ENCODE results near the gene TRRAP. TPM values are rescaled to one million over a fixed set of nuclear protein-coding genes. Genes with fewer than 3 reads are reported as not detected.
A peak's percentile ranks its signal among the peaks of the same experiment; 100 is the strongest.

TRRAP gene
- total RNA-seq, 1 donor from 2014 or later: 18.3 TPM

DNA sequence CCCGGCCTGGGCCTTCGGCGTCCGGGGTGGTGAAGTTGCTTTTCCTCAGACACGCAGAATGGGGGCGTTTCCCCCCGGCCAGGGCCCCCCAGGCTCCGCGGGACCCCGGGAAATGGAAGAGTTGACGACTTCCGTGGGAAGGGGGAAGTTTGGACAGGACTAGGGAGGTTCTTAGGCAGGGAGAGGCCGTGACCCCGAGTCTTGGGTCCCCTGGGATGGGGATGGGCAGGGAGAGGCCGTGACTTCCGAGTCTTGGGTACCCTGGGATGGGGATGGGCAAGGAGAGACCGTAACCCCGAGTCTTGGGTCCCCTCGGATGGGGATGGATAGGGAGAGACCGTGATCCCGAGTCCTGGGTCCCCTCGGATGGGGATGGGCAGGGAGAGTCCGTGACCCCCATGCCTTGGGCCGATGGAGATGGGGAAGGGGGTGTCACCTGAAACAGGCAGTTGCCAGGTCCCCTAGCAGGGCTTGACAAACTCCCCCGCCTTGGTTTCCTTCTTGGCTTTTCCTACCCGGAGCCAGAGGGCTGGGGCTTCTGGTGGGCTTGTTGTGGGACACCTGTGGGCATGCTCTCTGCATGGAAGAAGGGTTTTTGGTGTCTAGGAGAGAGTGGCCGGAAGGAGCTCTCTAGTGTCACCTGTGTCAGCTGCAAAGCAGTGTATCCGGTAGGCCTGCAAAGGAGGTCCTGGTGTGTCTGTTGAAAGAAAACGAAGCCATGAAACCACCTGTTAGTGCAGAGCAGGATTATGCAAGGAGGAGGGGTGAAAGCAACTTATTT, 1.1 kb downstream of the TRRAP start:
- peak; percentile 19 for DNase-seq (ENCODE audit: low read depth)
- TF ChIP-seq, protein P1, sequence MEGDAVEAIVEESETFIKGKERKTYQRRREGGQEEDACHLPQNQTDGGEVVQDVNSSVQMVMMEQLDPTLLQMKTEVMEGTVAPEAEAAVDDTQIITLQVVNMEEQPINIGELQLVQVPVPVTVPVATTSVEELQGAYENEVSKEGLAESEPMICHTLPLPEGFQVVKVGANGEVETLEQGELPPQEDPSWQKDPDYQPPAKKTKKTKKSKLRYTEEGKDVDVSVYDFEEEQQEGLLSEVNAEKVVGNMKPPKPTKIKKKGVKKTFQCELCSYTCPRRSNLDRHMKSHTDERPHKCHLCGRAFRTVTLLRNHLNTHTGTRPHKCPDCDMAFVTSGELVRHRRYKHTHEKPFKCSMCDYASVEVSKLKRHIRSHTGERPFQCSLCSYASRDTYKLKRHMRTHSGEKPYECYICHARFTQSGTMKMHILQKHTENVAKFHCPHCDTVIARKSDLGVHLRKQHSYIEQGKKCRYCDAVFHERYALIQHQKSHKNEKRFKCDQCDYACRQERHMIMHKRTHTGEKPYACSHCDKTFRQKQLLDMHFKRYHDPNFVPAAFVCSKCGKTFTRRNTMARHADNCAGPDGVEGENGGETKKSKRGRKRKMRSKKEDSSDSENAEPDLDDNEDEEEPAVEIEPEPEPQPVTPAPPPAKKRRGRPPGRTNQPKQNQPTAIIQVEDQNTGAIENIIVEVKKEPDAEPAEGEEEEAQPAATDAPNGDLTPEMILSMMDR (conservative IDR thresholded peaks at IDR 0.05; ENCODE audit: low read depth, low read length): peak; percentile 46
- peak overlapping the region; percentile 99 for H3K4me3 ChIP-seq (ENCODE audit: low read depth, low read length)

- peak overlapping the region; percentile 99 for H3K4me3 ChIP-seq (ENCODE audit: low read depth, low read length)
- TF ChIP-seq, protein P1 (conservative IDR thresholded peaks at IDR 0.05; ENCODE audit: low read depth, low read length): no peak
These were observed 1.6 kb downstream of the TRRAP start for GRCh38 chr7:98879979-98880315.

DNA sequence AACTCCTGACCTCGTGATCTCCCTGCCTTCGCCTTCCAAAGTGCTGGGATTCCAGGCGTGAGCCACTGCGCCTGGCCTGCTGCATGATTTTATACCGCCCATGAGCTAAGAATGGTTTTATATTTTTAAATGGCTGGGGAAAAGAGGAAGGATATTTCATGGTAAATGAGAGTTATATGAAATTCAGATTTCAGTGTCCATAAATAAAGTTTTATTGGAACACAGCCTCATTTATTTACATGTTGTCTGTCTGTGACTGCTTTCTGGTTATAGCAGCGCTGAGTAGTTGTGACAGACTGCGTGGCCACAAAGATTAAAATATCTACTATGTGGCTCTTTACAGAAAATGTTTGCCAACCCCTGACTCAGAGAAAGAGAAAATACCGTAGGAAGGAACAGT, 2.2 kb downstream of the TRRAP start:
- DNase-seq (ENCODE audit: low read depth): no peak
- H3K4me3 ChIP-seq (ENCODE audit: low read depth, low read length): no peak overlapping the region
- TF ChIP-seq, protein P1 (conservative IDR thresholded peaks at IDR 0.05; ENCODE audit: low read depth, low read length): no peak

More at GRCh38 chr7:98879979-98880315, 1.6 kb downstream of the TRRAP start:
- no peak for DNase-seq (ENCODE audit: low read depth)

DNA sequence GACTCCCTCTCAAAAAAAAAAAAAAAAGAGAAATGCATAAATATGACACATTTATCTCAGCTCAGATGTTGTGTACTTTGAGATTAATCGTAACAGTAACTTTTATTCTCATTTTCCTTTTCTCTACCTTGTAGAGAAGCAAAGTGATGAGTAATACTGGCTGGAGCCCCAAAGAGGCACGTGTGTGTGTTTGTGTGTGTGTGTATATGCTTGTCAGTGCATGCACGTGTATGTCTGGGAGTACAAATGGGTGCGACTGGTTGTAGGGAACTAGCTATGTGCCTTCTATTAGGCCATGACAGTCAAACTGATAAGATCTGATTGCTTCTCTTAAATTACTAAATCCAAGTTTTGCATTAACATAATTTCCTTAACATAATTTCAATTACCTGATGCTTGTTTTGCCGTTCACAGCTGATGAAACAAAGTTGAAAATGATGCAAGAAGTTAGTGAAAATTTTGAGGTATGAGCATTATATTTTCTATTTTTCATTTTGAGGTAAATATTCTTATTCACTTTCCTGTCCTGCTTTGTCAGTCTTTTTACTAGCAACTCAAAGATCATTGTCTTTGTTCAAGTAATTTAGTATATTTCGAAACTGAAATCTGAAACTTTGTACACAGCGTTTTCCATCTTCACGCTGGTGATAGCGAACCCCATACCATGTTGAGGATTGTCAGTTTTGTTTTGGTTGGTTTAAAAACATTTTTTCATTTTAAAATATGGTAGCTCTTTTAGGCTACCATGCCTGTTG, 3.4 kb downstream of the TRRAP start:
- DNase-seq (ENCODE audit: low read depth): no peak
- TF ChIP-seq, protein P1 (conservative IDR thresholded peaks at IDR 0.05; ENCODE audit: low read depth, low read length): no peak
- no peak overlapping the region for H3K4me3 ChIP-seq (ENCODE audit: low read depth, low read length)

- DNase-seq (ENCODE audit: low read depth): no peak
- H3K4me3 ChIP-seq (ENCODE audit: low read depth, low read length): no peak overlapping the region
- TF ChIP-seq, protein P1 (conservative IDR thresholded peaks at IDR 0.05; ENCODE audit: low read depth, low read length): no peak
These were observed 6.1 kb downstream of the TRRAP start for GRCh38 chr7:98884416-98884815.

DNA sequence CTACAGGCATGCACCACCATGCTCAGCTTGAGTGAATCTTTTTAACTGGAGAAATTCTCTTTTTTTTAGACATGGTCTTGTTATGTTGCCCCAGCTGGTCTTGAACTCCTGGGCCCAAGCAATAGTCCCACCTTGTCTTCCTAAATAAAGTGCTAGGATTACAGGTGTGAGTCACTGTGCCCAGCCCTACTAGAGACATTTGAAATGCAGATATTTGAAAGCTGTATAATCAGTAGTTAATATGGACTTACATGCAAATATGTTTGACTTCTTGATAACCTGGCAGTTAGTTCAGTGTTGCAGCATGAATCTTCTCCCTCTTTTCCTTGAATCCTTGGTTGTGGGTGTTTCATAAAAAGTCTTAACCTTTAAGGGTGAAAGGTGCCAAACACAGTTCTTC, 8.7 kb downstream of the TRRAP start:
- no peak overlapping the region for H3K4me3 ChIP-seq (ENCODE audit: low read depth, low read length)
- DNase-seq (ENCODE audit: low read depth): no peak
- TF ChIP-seq, protein P1 (conservative IDR thresholded peaks at IDR 0.05; ENCODE audit: low read depth, low read length): no peak

Measured in epithelial cell of proximal tubule (primary cell).